ENCODE data around the gene THBS3.

- TF ChIP-seq, protein P1, sequence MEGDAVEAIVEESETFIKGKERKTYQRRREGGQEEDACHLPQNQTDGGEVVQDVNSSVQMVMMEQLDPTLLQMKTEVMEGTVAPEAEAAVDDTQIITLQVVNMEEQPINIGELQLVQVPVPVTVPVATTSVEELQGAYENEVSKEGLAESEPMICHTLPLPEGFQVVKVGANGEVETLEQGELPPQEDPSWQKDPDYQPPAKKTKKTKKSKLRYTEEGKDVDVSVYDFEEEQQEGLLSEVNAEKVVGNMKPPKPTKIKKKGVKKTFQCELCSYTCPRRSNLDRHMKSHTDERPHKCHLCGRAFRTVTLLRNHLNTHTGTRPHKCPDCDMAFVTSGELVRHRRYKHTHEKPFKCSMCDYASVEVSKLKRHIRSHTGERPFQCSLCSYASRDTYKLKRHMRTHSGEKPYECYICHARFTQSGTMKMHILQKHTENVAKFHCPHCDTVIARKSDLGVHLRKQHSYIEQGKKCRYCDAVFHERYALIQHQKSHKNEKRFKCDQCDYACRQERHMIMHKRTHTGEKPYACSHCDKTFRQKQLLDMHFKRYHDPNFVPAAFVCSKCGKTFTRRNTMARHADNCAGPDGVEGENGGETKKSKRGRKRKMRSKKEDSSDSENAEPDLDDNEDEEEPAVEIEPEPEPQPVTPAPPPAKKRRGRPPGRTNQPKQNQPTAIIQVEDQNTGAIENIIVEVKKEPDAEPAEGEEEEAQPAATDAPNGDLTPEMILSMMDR (IDR thresholded peaks at IDR 0.05), result no peak
- TF ChIP-seq SIN3A (IDR thresholded peaks at IDR 0.05; ENCODE audit: borderline replicate concordance, insufficient read depth, low read depth, low read length) (no peak), POLR2AphosphoS5 (IDR thresholded peaks at IDR 0.05; ENCODE audit: low read depth, low read length) (no peak), REST (IDR thresholded peaks at IDR 0.05; ENCODE audit: insufficient read depth in 1 of 2, low read depth in 2 of 2, low read length in 1 of 2) (no peak)
Observed at GRCh38 chr1:155241841-155242264, 34.2 kb upstream of the THBS3 start.
